K562 (cell line): Measurements from ENCODE around the gene ADAMTS14.

Experiments used
- BRF1 ChIP-seq: IDR thresholded peaks from 3 replicates; pipeline ENCODE4 v1.6.1; 2011; ENCODE audit warnings: borderline replicate concordance, mild to moderate bottlenecking; ENCODE audit not compliant: insufficient read length; ENCODE audit errors: extremely low read depth
- CTCF ChIP-seq, 3 experiments: IDR thresholded peaks in 2 of 3; conservative IDR thresholded peaks in 1 of 3; 2 replicates each; pipeline ENCODE4 v1.5.1; 2011 to 2012; ENCODE audit warnings: low read length in 3 of 3, mild to moderate bottlenecking in 3 of 3, control low read depth in 2 of 3, improper control_type of control experiment in 1 of 3, inconsistent platforms in 1 of 3, low read depth in 1 of 3, mixed read lengths in 1 of 3, moderate library complexity in 1 of 3; ENCODE audit not compliant: insufficient read depth in 2 of 3
- RAD21 ChIP-seq, 2 experiments: fragments of 250-450 bp in 1 of 2; fragments of 450-650 bp in 1 of 2; sonication (Bioruptor Pico) in 1 of 2; formaldehyde crosslinking in 1 of 2; IDR thresholded peaks in 1 of 2; conservative IDR thresholded peaks in 1 of 2; 2 replicates each; pipeline versions ENCODE4 v1.4.0 to v1.8.0; 2020 to 2022; ENCODE audit warnings: mild to moderate bottlenecking in 2 of 2, moderate library complexity in 1 of 2
- ZBTB43 ChIP-seq: sonication (generic); formaldehyde crosslinking; IDR thresholded peaks from 2 replicates; pipeline ENCODE4 v1.8.0; 2023; ENCODE audit warnings: mild to moderate bottlenecking, missing genetic modification reagents

GRCh38 chr10:70669732-70670317, 2.5 kb upstream of the ADAMTS14 start:
- TF ChIP-seq CTCF (IDR thresholded peaks at IDR 0.05 in 2 of 3, conservative IDR thresholded peaks at IDR 0.05 in 1 of 3; ENCODE audit: insufficient read depth in 2 of 3, low read depth in 1 of 3, low read length in 3 of 3) = no peak
- no peak for TF ChIP-seq RAD21 (CRISPR knock-in tag; conservative IDR thresholded peaks at IDR 0.05 in 1 of 2, IDR thresholded peaks at IDR 0.05 in 1 of 2)
- no peak for TF ChIP-seq ZBTB43 (CRISPR knock-in tag)
- no peak for TF ChIP-seq BRF1
